Astrocyte (in vitro differentiated cells and primary cell): ENCODE results near the gene RAB3IP.

Source experiments
- EZH2 ChIP-seq: IDR thresholded peaks from 2 replicates; pipeline ENCODE4 v1.6.1; 2012; ENCODE audit warnings: mild to moderate bottlenecking, low read length, inconsistent platforms; ENCODE audit not compliant: insufficient read depth
- TF ChIP-seq, protein P1 (sequence below): IDR thresholded peaks from 2 replicates; pipeline ENCODE4 v1.5.1; 2011; ENCODE audit warnings: low read depth, mild to moderate bottlenecking, inconsistent platforms, low read length, moderate library complexity; ENCODE audit not compliant: insufficient read depth

- TF ChIP-seq, protein P1, sequence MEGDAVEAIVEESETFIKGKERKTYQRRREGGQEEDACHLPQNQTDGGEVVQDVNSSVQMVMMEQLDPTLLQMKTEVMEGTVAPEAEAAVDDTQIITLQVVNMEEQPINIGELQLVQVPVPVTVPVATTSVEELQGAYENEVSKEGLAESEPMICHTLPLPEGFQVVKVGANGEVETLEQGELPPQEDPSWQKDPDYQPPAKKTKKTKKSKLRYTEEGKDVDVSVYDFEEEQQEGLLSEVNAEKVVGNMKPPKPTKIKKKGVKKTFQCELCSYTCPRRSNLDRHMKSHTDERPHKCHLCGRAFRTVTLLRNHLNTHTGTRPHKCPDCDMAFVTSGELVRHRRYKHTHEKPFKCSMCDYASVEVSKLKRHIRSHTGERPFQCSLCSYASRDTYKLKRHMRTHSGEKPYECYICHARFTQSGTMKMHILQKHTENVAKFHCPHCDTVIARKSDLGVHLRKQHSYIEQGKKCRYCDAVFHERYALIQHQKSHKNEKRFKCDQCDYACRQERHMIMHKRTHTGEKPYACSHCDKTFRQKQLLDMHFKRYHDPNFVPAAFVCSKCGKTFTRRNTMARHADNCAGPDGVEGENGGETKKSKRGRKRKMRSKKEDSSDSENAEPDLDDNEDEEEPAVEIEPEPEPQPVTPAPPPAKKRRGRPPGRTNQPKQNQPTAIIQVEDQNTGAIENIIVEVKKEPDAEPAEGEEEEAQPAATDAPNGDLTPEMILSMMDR: no peak
- no peak for TF ChIP-seq EZH2
Measured at GRCh38 chr12:69816082-69816481, 77.4 kb downstream of the RAB3IP start.
